Endothelial cell of umbilical vein (primary cell): ENCODE results near the gene KAZALD1. TPM values are rescaled to one million over a fixed set of nuclear protein-coding genes. Genes with fewer than 3 reads are reported as not detected.

Experiments
- BruUV-seq: library from RNA; stranded (reverse); fragments of 400-500 nt; replicated peaks from 2 replicates; lab custom pipeline; 2021; lab: Mats Ljungman, UMichigan
- CTCF ChIA-PET: fragments of 300-600, 350-600 bp; sonication (Branson Sonifier 250); formaldehyde crosslinking; loops from one replicate; lab custom pipeline; 2021; ENCODE audit warnings: antibody characterized with exemption, inconsistent platforms; lab: Charles Lee
- POLR2A ChIA-PET: fragments of 300-600, 350-600 bp; sonication (Branson Sonifier 250); formaldehyde crosslinking; loops from one replicate; lab custom pipeline; 2021; ENCODE audit warnings: antibody characterized with exemption, inconsistent platforms; lab: Charles Lee
- DNase-seq: peaks from one replicate; pipeline ENCODE4 v3.0.0-alpha.2; 2011; ENCODE audit warnings: low read depth, low spot score
- FAIRE-seq: peaks from 2 replicates; lab custom pipeline; 2011; peaks lifted over from hg19 to GRCh38; lab: Jason Lieb, UNC
- H2AFZ ChIP-seq: 2 replicates; pipeline ENCODE4 v1.6.0; 2012; ENCODE audit warnings: low read depth, low read length, control low read depth, inconsistent platforms
- H3K27ac ChIP-seq: 2 replicates; pipeline ENCODE4 v1.5.1; 2011; ENCODE audit warnings: low read depth, mild to moderate bottlenecking, control low read depth, low read length, moderate library complexity; ENCODE audit not compliant: insufficient read depth
- H3K27me3 ChIP-seq, 2 experiments: 2 replicates each; pipeline versions ENCODE4 v1.6.0 to v1.6.1; 2011; ENCODE audit warnings: low read length in 2 of 2, mixed read lengths in 1 of 2; ENCODE audit not compliant: control insufficient read depth in 2 of 2, insufficient read depth in 2 of 2
- H3K36me3 ChIP-seq, 2 experiments: 2 replicates in 1 of 2; 3 replicates in 1 of 2; pipeline ENCODE4 v1.5.1; 2011; ENCODE audit warnings: low read length in 2 of 2, mild to moderate bottlenecking in 1 of 2, moderate library complexity in 1 of 2; ENCODE audit not compliant: control insufficient read depth in 2 of 2, insufficient read depth in 2 of 2; ENCODE audit errors: extremely low read depth in 1 of 2
- H3K4me1 ChIP-seq: 3 replicates; pipeline ENCODE4 v1.5.1; 2011; ENCODE audit warnings: mild to moderate bottlenecking, low read length; ENCODE audit not compliant: control insufficient read depth, insufficient read depth; ENCODE audit errors: extremely low read depth
- H3K4me2 ChIP-seq: 2 replicates; pipeline ENCODE4 v1.6.1; 2011; ENCODE audit warnings: low read length, control low read depth, mixed read lengths; ENCODE audit not compliant: insufficient read depth
- H3K4me3 ChIP-seq, 3 experiments: fragments of 200-600 bp in 1 of 3; sonication (generic), shearing (Covaris generic) in 1 of 3; replicated peaks in 1 of 3; 2 replicates each; pipeline ENCODE4 v1.5.1; 2011 to 2016; ENCODE audit warnings: control low read depth in 3 of 3, low read length in 3 of 3, mild to moderate bottlenecking in 2 of 3, inconsistent platforms in 1 of 3, low read depth in 1 of 3, moderate library complexity in 1 of 3; ENCODE audit not compliant: insufficient read depth in 1 of 3
- H3K79me2 ChIP-seq: 2 replicates; pipeline ENCODE4 v1.6.0; 2012; ENCODE audit warnings: low read length, inconsistent platforms; ENCODE audit not compliant: control insufficient read depth, insufficient read depth
- H3K9ac ChIP-seq: replicated peaks from 2 replicates; pipeline ENCODE3; 2011; ENCODE audit warnings: low read length, control low read depth; ENCODE audit not compliant: insufficient read depth; ENCODE audit errors: extremely low read depth
- H3K9me1 ChIP-seq: replicated peaks from 3 replicates; pipeline ENCODE4 v1.6.0; 2011; ENCODE audit warnings: mild to moderate bottlenecking, low read length; ENCODE audit not compliant: control insufficient read depth, insufficient read depth; ENCODE audit errors: extremely low read depth
- H3K9me3 ChIP-seq: replicated peaks from 2 replicates; pipeline ENCODE4 v1.5.1; 2012; ENCODE audit warnings: low read length, inconsistent platforms; ENCODE audit not compliant: control insufficient read depth, insufficient read depth
- H4K20me1 ChIP-seq: replicated peaks from 2 replicates; pipeline ENCODE3; 2011; ENCODE audit warnings: mild to moderate bottlenecking, low read length; ENCODE audit not compliant: control insufficient read depth, insufficient read depth; ENCODE audit errors: extremely low read depth
- EZH2 ChIP-seq: IDR thresholded peaks from 2 replicates; pipeline ENCODE4 v1.6.1; 2012; ENCODE audit warnings: borderline replicate concordance, low read depth, mild to moderate bottlenecking, moderate library complexity, low read length, inconsistent platforms; ENCODE audit not compliant: severe bottlenecking
- MYC ChIP-seq: IDR thresholded peaks from one replicate; pipeline ENCODE4 v1.6.1; 2011; ENCODE audit warnings: mild to moderate bottlenecking, low read depth, low read length
- POLR2A ChIP-seq: IDR thresholded peaks from 2 replicates; pipeline ENCODE4 v1.6.1; 2012; ENCODE audit warnings: low read depth, mild to moderate bottlenecking, control low read depth, low read length
- dilution Hi-C: fragments of 300-500 bp; cut with MboI; formaldehyde crosslinking; loops from one replicate; pipeline ENCODE4 v1.15.0; 2019; ENCODE audit warnings: low sequenced_read_pairs; ENCODE audit not compliant: extremely low pct_ligation_motif_present
- intact Hi-C: fragments of 100-400 bp; cut with micrococcal nuclease; formaldehyde crosslinking; loops from one replicate; pipeline ENCODE4 v1.10.0; 2022
- polyA plus RNA-seq, 4 experiments: library from polyadenylated mRNA; depleted of rRNA in 3 of 4; stranded (reverse) in 3 of 4; unstranded in 1 of 4; fragments of >200 nt; gene quantifications; 2 replicates each; pipeline versions ENCODE4 v1.2.1 to v1.2.3, GENCODE V29; 2011 to 2012; ENCODE audit warnings: missing spikeins in 1 of 4
- total RNA-seq: library from RNA; stranded (reverse); gene quantifications from 2 replicates; pipeline ENCODE4 v1.2.3, GENCODE V29; 2021
- TF ChIP-seq, protein P1 (sequence below), 2 donors: IDR thresholded peaks; 1 replicate in 1 of 2; 2 replicates in 1 of 2; pipeline ENCODE4 v1.5.1; 2011; ENCODE audit warnings: low read length in 2 of 2, mild to moderate bottlenecking in 2 of 2, moderate library complexity in 2 of 2, control low read depth in 1 of 2, inconsistent platforms in 1 of 2, low read depth in 1 of 2; ENCODE audit not compliant: insufficient read depth in 1 of 2; ENCODE audit errors: extremely low read depth in 1 of 2

KAZALD1 gene
- total and polyA plus RNA-seq, 2 donors (not counting 3 experiments of a cell fraction or from before 2014, with no cell fraction given), result 3.0 to 3.3 TPM

DNA sequence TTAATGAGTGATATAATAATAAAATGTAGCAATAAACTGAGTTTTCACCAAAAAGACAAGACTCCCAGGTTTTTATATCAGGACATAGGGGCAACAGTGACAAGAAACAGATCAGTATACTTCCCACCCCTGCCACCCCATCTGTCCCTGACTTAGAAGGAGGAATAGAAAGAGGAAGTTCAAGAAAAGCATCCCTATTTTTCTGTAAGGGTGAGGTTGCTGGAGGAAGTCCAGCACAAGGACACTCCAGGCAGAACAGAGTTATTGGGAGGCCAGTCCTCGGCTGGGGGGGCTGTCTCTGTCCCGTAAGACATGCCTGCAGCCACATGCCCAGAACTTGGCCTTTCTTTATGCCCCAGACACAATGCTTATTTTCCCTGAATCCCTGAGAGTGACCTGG, 52.9 kb downstream of the KAZALD1 start:
- no peak overlapping the region for H2AFZ ChIP-seq
- no peak overlapping the region for H3K4me2 ChIP-seq
- no peak overlapping the region for H3K27ac ChIP-seq
- TF ChIP-seq, protein P1, sequence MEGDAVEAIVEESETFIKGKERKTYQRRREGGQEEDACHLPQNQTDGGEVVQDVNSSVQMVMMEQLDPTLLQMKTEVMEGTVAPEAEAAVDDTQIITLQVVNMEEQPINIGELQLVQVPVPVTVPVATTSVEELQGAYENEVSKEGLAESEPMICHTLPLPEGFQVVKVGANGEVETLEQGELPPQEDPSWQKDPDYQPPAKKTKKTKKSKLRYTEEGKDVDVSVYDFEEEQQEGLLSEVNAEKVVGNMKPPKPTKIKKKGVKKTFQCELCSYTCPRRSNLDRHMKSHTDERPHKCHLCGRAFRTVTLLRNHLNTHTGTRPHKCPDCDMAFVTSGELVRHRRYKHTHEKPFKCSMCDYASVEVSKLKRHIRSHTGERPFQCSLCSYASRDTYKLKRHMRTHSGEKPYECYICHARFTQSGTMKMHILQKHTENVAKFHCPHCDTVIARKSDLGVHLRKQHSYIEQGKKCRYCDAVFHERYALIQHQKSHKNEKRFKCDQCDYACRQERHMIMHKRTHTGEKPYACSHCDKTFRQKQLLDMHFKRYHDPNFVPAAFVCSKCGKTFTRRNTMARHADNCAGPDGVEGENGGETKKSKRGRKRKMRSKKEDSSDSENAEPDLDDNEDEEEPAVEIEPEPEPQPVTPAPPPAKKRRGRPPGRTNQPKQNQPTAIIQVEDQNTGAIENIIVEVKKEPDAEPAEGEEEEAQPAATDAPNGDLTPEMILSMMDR (IDR thresholded peaks at IDR 0.05; ENCODE audit: extremely low read depth in 1 of 2, insufficient read depth in 1 of 2, low read depth in 1 of 2, low read length in 2 of 2), result no peak
- no peak for TF ChIP-seq MYC
- no peak for TF ChIP-seq EZH2
- no peak for TF ChIP-seq POLR2A
- no peaks in the 10 kb centered on the region for H3K9me3 ChIP-seq
- DNase-seq (no peak), FAIRE-seq (no peak)
- no peaks in the 10 kb centered on the region for H3K36me3 ChIP-seq
- H3K4me1 ChIP-seq, result no peaks in the 10 kb centered on the region
- H3K9ac ChIP-seq, result no peak overlapping the region
- POLR2A ChIA-PET, result no interaction called here
- H3K27me3 ChIP-seq, result peaks cover 17 to 36% of the 10 kb centered on the region in 2 experiments
- no peaks in the 10 kb centered on the region for H3K79me2 ChIP-seq
- H4K20me1 ChIP-seq, result no peaks in the 10 kb centered on the region
- no peaks in the 10 kb centered on the region for H3K9me1 ChIP-seq
- intact Hi-C loops, result no loop called here
- dilution Hi-C loops, result no loop called here
- no peak overlapping the region for H3K4me3 ChIP-seq
- no TSS peak for BruUV-seq
- CTCF ChIA-PET, result no interaction called here

Other genes with a start within 250 kb of the KAZALD1 start
- gene SLF2, start 149.0 kb upstream of the KAZALD1 start, total RNA-seq, result 28.0 and 35.5 TPM in 2 replicates
- gene SLF2, start 149.0 kb upstream of the KAZALD1 start, polyA plus RNA-seq, result 6.7 and 7.5 TPM in 2 replicates
- gene SEMA4G, start 92.5 kb upstream of the KAZALD1 start, total RNA-seq, result 6.0 and 6.7 TPM in 2 replicates
- gene SEMA4G, start 92.5 kb upstream of the KAZALD1 start, polyA plus RNA-seq, result 10.4 and 12.7 TPM in 2 replicates
- 75.0 and 77.3 TPM in 2 replicates for gene MRPL43, start 74.5 kb upstream of the KAZALD1 start, total RNA-seq
- gene MRPL43, start 74.5 kb upstream of the KAZALD1 start, polyA plus RNA-seq, result 144 and 204 TPM in 2 replicates
- gene TWNK, start 74.4 kb upstream of the KAZALD1 start, total RNA-seq, result 10.9 and 12.3 TPM in 2 replicates
- gene TWNK, start 74.4 kb upstream of the KAZALD1 start, polyA plus RNA-seq, result 4.3 and 5.6 TPM in 2 replicates
- 63.7 and 70.8 TPM in 2 replicates for gene LZTS2, start 62.2 kb upstream of the KAZALD1 start, total RNA-seq
- gene LZTS2, start 62.2 kb upstream of the KAZALD1 start, polyA plus RNA-seq, result 79.5 and 93.2 TPM in 2 replicates
- 0.55 and 1.6 TPM in 2 replicates for gene PDZD7, start 30.9 kb upstream of the KAZALD1 start, total RNA-seq
- gene PDZD7, start 30.9 kb upstream of the KAZALD1 start, polyA plus RNA-seq, result 0.41 and 0.92 TPM in 2 replicates
- gene SFXN3, start 30.8 kb upstream of the KAZALD1 start, total RNA-seq, result 79.6 and 83.1 TPM in 2 replicates
- gene SFXN3, start 30.8 kb upstream of the KAZALD1 start, polyA plus RNA-seq, result 117 and 125 TPM in 2 replicates
- gene TLX1, start 69.3 kb downstream of the KAZALD1 start, total RNA-seq, result not detected in 2 replicates
- gene TLX1, start 69.3 kb downstream of the KAZALD1 start, polyA plus RNA-seq, result 0.10 TPM in 1 of 2 replicates, not detected in the other
- gene LBX1, start 167.5 kb downstream of the KAZALD1 start, total RNA-seq, result not detected in 2 replicates
- not detected in 2 replicates for gene LBX1, start 167.5 kb downstream of the KAZALD1 start, polyA plus RNA-seq